Measurements from ENCODE around the gene LAMC1.

- TF ChIP-seq CTCF (IDR thresholded peaks at IDR 0.05; ENCODE audit: poor library complexity), result no peak
- TF ChIP-seq EZH2 (IDR thresholded peaks at IDR 0.05; ENCODE audit: borderline replicate concordance), result no peak
- TF ChIP-seq EZH2phosphoT487 (IDR thresholded peaks at IDR 0.05; ENCODE audit: low read depth, severe bottlenecking, unreplicated experiment), result no peak
Measured at GRCh38 chr1:182977480-182977879, 45.7 kb upstream of the LAMC1 start.

All from hepatocyte (in vitro differentiated cells).